ENCODE results near the gene ADCK1.
"Not testable (repeated sequence)": the region's sequence is repeated elsewhere in the genome, so short reads cannot be mapped to it uniquely, and the experiment has no call there.

The ADCK1 gene, protein sequence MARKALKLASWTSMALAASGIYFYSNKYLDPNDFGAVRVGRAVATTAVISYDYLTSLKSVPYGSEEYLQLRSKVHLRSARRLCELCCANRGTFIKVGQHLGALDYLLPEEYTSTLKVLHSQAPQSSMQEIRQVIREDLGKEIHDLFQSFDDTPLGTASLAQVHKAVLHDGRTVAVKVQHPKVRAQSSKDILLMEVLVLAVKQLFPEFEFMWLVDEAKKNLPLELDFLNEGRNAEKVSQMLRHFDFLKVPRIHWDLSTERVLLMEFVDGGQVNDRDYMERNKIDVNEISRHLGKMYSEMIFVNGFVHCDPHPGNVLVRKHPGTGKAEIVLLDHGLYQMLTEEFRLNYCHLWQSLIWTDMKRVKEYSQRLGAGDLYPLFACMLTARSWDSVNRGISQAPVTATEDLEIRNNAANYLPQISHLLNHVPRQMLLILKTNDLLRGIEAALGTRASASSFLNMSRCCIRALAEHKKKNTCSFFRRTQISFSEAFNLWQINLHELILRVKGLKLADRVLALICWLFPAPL

GRCh38 chr14:77799863-77800730 is at the start of gene ADCK1:
Gene ADCK1, plus strand, starts transcription at chr14:77800109. Its CDS starts 18,870 bp downstream, at chr14:77818979.
- H3K4me3 Mint-ChIP-seq: peak within 1 kb of the TSS; percentile 88
- H3K4me1 Mint-ChIP-seq (ENCODE audit: low read depth): peaks cover 14% of the 10 kb centered on the region
- no peaks in the 10 kb centered on the region for H3K27me3 Mint-ChIP-seq
- H3K36me3 Mint-ChIP-seq (ENCODE audit: low read depth): peaks cover 4% of the 10 kb centered on the region
- DNase-seq: peak; percentile 93
- no peaks in the 10 kb centered on the region for H3K9me3 Mint-ChIP-seq
- peak within 1 kb of the TSS; percentile 94 for H3K27ac Mint-ChIP-seq

GRCh38 chr14:77752266-77752665 is 47.6 kb upstream of the ADCK1 start:
- DNase-seq: no peak
- H3K4me1 Mint-ChIP-seq (ENCODE audit: low read depth): peaks cover 35% of the 10 kb centered on the region
- peaks cover 85% of the 10 kb centered on the region for H3K36me3 Mint-ChIP-seq (ENCODE audit: low read depth)
- no peaks in the 10 kb centered on the region for H3K27me3 Mint-ChIP-seq
- H3K4me3 Mint-ChIP-seq: no peak overlapping the region
- H3K27ac Mint-ChIP-seq: no peak overlapping the region
- no peaks in the 10 kb centered on the region for H3K9me3 Mint-ChIP-seq

DNA sequence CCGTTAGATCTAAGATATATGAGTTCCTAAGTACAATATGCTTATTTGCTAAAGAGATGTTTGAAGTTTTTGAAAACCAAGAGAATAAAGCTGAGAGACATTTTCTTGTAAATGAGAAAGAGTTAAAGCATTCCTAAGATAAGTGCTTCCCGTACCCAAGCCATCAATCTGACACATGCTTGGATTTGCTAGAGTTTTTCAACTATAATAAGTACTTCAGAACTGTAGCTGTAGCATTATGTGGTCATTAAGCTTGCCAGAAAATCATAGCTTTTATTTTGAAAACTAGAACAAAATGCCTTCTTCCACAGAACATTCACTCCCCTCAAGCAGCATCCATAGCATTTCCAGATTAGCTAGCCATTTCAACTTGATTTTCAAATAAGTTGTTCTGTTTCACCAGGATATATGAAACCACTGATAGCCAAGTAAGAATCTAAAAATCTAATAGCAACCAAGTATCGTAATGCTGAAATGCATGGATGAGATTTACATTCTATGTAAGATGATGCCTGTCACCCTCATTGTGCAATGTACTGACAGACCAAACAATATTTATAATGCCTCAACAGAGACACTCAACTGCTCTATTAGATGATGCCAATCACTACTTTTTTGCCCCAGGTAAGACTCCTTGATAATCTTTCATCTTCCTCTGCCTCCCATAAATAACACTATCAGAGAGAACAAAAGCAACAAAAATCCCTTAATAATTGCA is 47.0 kb upstream of the ADCK1 start:
- H3K36me3 Mint-ChIP-seq (ENCODE audit: low read depth): peaks cover 86% of the 10 kb centered on the region
- peaks cover 42% of the 10 kb centered on the region for H3K4me1 Mint-ChIP-seq (ENCODE audit: low read depth)
- peak overlapping the region; percentile 13 for H3K27ac Mint-ChIP-seq
- DNase-seq: no peak
- no peaks in the 10 kb centered on the region for H3K27me3 Mint-ChIP-seq
- H3K9me3 Mint-ChIP-seq: no peaks in the 10 kb centered on the region
- H3K4me3 Mint-ChIP-seq: no peak overlapping the region

GRCh38 chr14:77760381-77761204 is 39.3 kb upstream of the ADCK1 start, which contains the start of gene SNW1:
Gene SNW1, minus strand, starts transcription at chr14:77761156. Its CDS starts 29 bp downstream, at chr14:77761127.
- Mint-ChIP-seq H3K27ac (peak within 1 kb of the TSS; percentile 98), H3K36me3 (ENCODE audit: low read depth) (peaks cover 43% of the 10 kb centered on the region), H3K27me3 (no peaks in the 10 kb centered on the region), H3K4me3 (peak within 1 kb of the TSS; percentile 99), H3K4me1 (ENCODE audit: low read depth) (peaks cover 41% of the 10 kb centered on the region), H3K9me3 (no peaks in the 10 kb centered on the region)
- DNase-seq: no peak

DNA sequence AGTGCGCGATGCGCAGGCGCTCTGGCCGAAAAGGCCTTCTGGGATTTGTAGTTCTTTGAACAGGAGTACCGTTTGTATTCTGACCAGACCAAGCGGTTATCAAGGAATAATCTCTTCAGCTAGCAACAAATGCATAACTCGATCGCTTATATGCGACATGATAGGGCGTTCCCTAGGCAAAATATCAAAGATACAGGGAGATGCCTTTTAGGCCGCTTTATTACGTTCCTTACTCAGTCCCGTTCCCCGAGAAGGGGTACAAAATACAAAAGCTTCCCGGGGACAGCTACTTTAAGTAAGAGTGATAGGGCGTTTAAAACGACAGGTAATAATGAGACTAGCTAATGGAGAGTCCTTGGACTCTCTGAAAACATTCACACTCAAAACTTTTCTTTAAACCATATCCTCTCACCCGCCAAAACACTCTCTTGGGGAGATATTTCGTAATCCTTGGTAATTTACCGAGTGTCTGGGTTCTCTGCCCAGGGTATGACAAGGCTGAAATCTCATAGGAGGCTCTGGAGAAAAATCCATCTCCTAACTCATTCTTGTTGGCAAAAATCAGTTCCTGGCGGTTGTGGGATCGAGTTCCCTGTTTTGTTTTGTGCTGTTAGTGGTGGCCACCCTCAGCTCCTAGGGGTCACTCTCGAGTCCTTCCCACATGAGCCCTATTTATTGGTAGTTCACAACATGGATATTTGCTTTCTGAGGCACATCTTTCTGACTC is 38.5 kb upstream of the ADCK1 start:
- H3K9me3 Mint-ChIP-seq: no peaks in the 10 kb centered on the region
- H3K36me3 Mint-ChIP-seq (ENCODE audit: low read depth): peaks cover 35% of the 10 kb centered on the region
- H3K4me3 Mint-ChIP-seq: peak overlapping the region; percentile 99
- no peaks in the 10 kb centered on the region for H3K27me3 Mint-ChIP-seq
- peak; percentile 89 for DNase-seq
- H3K4me1 Mint-ChIP-seq (ENCODE audit: low read depth): peaks cover 39% of the 10 kb centered on the region
- peak overlapping the region; percentile 98 for H3K27ac Mint-ChIP-seq

DNA sequence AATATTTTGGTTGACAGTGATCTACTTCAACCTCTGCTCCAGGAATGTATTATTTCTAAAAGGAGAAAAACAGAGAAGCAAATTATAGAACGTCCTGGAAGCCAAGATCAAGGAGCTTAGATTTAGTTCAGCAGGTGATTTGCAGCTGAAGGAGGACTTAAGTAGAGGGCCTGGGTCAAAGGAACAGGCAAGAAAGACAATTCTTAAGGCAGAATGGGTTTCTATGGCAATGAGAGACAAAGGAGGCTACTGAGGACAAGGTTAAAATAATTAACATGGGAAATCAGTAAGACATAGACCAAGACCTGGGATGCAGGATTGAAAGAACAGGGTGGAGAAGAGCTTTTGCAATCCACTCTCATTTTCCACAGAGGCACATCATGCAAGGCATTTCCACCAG is 36.6 kb upstream of the ADCK1 start:
- Mint-ChIP-seq H3K36me3 (ENCODE audit: low read depth) (peaks cover 23% of the 10 kb centered on the region), H3K27ac (no peak overlapping the region), H3K4me3 (no peak overlapping the region), H3K4me1 (ENCODE audit: low read depth) (peaks cover 27% of the 10 kb centered on the region), H3K9me3 (no peaks in the 10 kb centered on the region), H3K27me3 (no peaks in the 10 kb centered on the region)
- no peak for DNase-seq

GRCh38 chr14:77763978-77764377 is 35.9 kb upstream of the ADCK1 start:
- no peak for DNase-seq
- Mint-ChIP-seq H3K4me1 (ENCODE audit: low read depth) (peaks cover 21% of the 10 kb centered on the region), H3K27ac (no peak overlapping the region), H3K4me3 (no peak overlapping the region), H3K27me3 (no peaks in the 10 kb centered on the region), H3K36me3 (ENCODE audit: low read depth) (peaks cover 16% of the 10 kb centered on the region), H3K9me3 (no peaks in the 10 kb centered on the region)

- H3K4me1 Mint-ChIP-seq (ENCODE audit: low read depth); H3K9me3 Mint-ChIP-seq; H3K27me3 Mint-ChIP-seq; H3K4me3 Mint-ChIP-seq; DNase-seq; H3K36me3 Mint-ChIP-seq (ENCODE audit: low read depth): not testable (repeated sequence)
- peak overlapping the region; percentile 26 for H3K27ac Mint-ChIP-seq
These were observed 31.4 kb upstream of the ADCK1 start for GRCh38 chr14:77768442-77769069.

GRCh38 chr14:77773966-77774365 is 25.9 kb upstream of the ADCK1 start:
- H3K4me1 Mint-ChIP-seq (ENCODE audit: low read depth); H3K27me3 Mint-ChIP-seq; H3K36me3 Mint-ChIP-seq (ENCODE audit: low read depth); DNase-seq; H3K4me3 Mint-ChIP-seq; H3K9me3 Mint-ChIP-seq; H3K27ac Mint-ChIP-seq: not testable (repeated sequence)

- Mint-ChIP-seq H3K4me1 (ENCODE audit: low read depth) (no peaks in the 10 kb centered on the region), H3K9me3 (no peaks in the 10 kb centered on the region), H3K36me3 (ENCODE audit: low read depth) (no peaks in the 10 kb centered on the region), H3K27me3 (no peaks in the 10 kb centered on the region), H3K27ac (no peak overlapping the region), H3K4me3 (no peak overlapping the region)
- DNase-seq: no peak
These were observed 17.7 kb upstream of the ADCK1 start for GRCh38 chr14:77782202-77782601.

GRCh38 chr14:77786148-77786547 is 13.8 kb upstream of the ADCK1 start:
- Mint-ChIP-seq H3K4me3 (no peak overlapping the region), H3K36me3 (ENCODE audit: low read depth) (no peaks in the 10 kb centered on the region), H3K27me3 (peaks cover 20% of the 10 kb centered on the region), H3K4me1 (ENCODE audit: low read depth) (no peaks in the 10 kb centered on the region), H3K27ac (no peak overlapping the region), H3K9me3 (no peaks in the 10 kb centered on the region)
- no peak for DNase-seq

DNA sequence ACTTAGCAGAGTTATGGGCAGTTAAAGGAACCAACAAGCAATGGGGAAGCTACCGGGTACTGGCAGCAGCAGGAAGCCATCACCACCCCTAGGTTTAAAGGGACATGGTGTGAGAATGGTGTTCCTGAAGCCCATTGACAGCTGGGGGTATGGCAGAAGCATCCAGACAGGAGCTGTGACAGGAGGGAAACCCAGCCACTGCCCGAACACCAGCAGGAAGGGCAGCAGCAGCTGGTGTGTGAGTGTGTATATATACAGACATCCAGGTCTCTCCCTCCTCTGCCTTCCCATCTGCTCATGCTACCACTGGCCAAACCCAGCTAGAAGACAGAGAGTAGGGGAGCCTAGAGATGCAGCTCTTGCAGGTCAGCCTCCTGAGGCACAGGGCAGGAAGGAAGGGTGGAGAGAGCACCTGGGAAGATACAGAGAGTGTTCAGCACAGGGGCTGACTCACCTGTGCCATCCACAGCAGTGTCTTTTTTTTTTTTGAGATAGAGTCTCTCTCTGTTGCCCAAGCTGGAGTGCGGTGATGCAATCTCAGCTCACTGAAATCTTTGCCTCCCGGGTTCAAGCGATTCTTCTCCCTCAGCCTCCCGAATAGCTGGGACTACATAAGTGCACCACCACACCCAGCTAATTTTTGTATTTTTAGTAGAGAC is 9.2 kb upstream of the ADCK1 start:
- DNase-seq: no peak
- Mint-ChIP-seq H3K36me3 (ENCODE audit: low read depth) (no peaks in the 10 kb centered on the region), H3K9me3 (no peaks in the 10 kb centered on the region), H3K4me3 (no peak overlapping the region), H3K4me1 (ENCODE audit: low read depth) (no peaks in the 10 kb centered on the region), H3K27ac (no peak overlapping the region), H3K27me3 (peaks cover 27% of the 10 kb centered on the region)

Data from activated T-cell treated with anti-CD3 and anti-CD28 coated beads, Interleukin-2, amount 50 U/mL, for 24 hours (primary cell).